Right lobe of liver (tissue), 6 donors: ENCODE results near the gene BACE1-AS. TPM values are rescaled to one million over a fixed set of nuclear protein-coding genes. Genes with fewer than 3 reads are reported as not detected.

Source experiments
- ATAC-seq, 4 donors: fragments of 200-7000 bp; cut with Tn5 transposase; one replicate each; pipeline ENCODE4 v1.9.1; 2020; ENCODE audit warnings: mild to moderate bottlenecking in 4 of 4, moderate library complexity in 4 of 4
- DNase-seq, 3 donors: peaks; one replicate each; pipeline ENCODE4 v3.0.0-alpha.2; 2020
- H3K27ac ChIP-seq, 3 donors: fragments of 200-600 bp; one replicate each; pipeline ENCODE4 v1.8.0; 2022
- H3K27me3 ChIP-seq, 2 donors: fragments of 200-600 bp; one replicate each; pipeline ENCODE4 v1.8.0; 2022
- H3K36me3 ChIP-seq, 4 donors: fragments of 200-600 bp; sonication (generic) in 1 of 4; one replicate each; pipeline versions ENCODE4 v1.5.1 to v1.8.0; 2017 to 2022; ENCODE audit warnings: control low read depth in 1 of 4
- H3K4me1 ChIP-seq, 4 donors: fragments of 200-600 bp; sonication (generic) in 1 of 4; one replicate each; pipeline versions ENCODE4 v1.5.1 to v1.8.0; 2017 to 2022; ENCODE audit warnings: control low read depth in 1 of 4
- H3K4me3 ChIP-seq, 3 donors: fragments of 200-600 bp; one replicate each; pipeline ENCODE4 v1.8.0; 2022
- H3K9me3 ChIP-seq, 4 donors: fragments of 200-600 bp; sonication (generic) in 1 of 4; one replicate each; pipeline versions ENCODE4 v1.5.1 to v1.8.0; 2017 to 2022; ENCODE audit warnings: control low read depth in 1 of 4
- POLR2A ChIP-seq: fragments of 450-650 bp; IDR thresholded peaks from one replicate; pipeline ENCODE4 v1.6.1; 2017; ENCODE audit warnings: antibody characterized with exemption, mild to moderate bottlenecking
- WGBS: methylation state at CpG from one replicate; pipeline ENCODE4 v1.1.6; 2018; ENCODE audit warnings: low coverage, low lambda C conversion rate; ENCODE audit not compliant: insufficient coverage; ENCODE audit errors: missing lambda C conversion rate; 5-methylcytosine and 5-hydroxymethylcytosine counted together
- intact Hi-C, 2 donors: fragments of 100-400 bp; cut with DNase I; formaldehyde crosslinking; loops; one replicate each; pipeline versions ENCODE4 v1.11.2 to v1.14.1; 2022
- total RNA-seq, 6 experiments: library from RNA; depleted of rRNA in 2 of 6; stranded (reverse); fragments of >200 nt in 2 of 6; fragmentation: NEBNext Ultra II Directional in 3 of 6; extraction: Animal tissue kit (Norgen Biotek cat#: 25700) in 3 of 6; gene quantifications; one replicate each; pipeline versions ENCODE4 v1.1.0 to v1.2.4, GENCODE V29; 2016 to 2023
- TF ChIP-seq, protein P1 (sequence below), 4 donors: fragments of 200-600 bp in 3 of 4; fragments of 450-650 bp in 1 of 4; IDR thresholded peaks; one replicate each; pipeline versions ENCODE4 v1.5.1 to v1.8.0; 2016 to 2022; ENCODE audit warnings: antibody characterized with exemption in 4 of 4, mild to moderate bottlenecking in 2 of 4
- donor health status: DM: no; HTN: yes; CAD: no.
- donor health status: DM: no; HTN: no; CAD: no.
- donor health status: DM: no; HTN: no; CAD: no.
- donor health status: DM: no; HTN: yes; CAD: no.
- donor health status: DM: no; HTN: yes; CAD: no.

BACE1-AS gene
- total RNA-seq, 6 experiments from 2014 or later: 0.75 to 2.9 (median 2.1) TPM

DNA sequence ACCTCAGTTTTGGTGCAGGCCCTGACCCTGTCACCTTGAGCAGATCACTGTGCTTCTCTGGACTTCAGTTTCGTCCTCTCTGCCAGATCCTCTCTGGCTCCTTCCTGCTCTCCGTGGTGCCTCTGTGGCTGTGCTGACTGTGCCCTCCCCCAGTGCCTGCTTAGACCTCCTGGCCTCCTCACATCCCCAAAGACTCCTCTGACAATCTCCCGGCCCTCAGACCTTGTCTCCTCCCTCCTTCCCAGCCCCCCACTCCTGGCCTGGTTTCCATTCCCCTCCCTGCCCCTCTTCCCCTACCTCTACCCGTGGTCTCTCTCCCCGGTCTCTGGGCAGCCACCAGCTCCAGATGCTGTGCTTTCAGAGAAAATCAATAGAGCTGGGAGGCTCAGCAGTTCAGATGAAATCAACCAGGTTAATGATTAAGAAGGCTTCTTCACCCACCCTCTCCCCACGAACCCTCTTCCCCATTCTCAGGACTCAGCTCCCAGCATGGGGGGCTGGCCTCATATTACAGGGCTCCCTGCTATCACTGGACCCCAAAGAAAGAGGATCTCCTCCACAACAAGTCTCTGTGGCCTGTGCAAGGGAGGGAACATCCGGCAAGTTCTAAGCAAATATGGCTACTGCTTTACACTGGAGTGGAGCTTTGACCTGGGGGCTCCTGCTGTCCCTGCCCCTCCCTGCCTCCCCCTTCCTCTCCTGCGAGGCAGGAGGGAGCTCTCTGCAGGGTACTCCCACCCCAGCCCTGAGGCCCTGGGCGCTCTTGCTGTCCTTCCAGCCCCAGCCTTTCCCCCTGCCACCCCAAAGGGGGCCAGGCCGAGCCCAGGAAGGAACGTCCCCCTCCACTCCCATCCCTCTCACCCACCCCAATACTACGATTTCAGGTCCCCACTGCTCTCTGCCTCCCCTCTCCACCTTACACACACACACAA, 8.5 kb downstream of the BACE1-AS start:
- Histone ChIP-seq H3K9me3 (no peaks in the 10 kb centered on the region), H3K36me3 (peaks cover 0 to 3% (median 0%) of the 10 kb centered on the region in 4 donors), H3K27ac (peak overlapping the region in 2 of 3 donors; percentile 44 to 73), H3K4me3 (peak overlapping the region in 2 of 3 donors; percentile 21 to 43), H3K4me1 (peaks cover 0 to 37% (median 13%) of the 10 kb centered on the region in 4 donors), H3K27me3 (no peaks in the 10 kb centered on the region)
- peak; percentile 83 to 86 (median 85) for ATAC-seq
- peak; percentile 45 to 82 (median 78) for DNase-seq
- intact Hi-C loops: no loop called here
- 27% methylated on average over 12 of the region's 12 CpGs for WGBS
- no peak for TF ChIP-seq POLR2A
- TF ChIP-seq, protein P1, sequence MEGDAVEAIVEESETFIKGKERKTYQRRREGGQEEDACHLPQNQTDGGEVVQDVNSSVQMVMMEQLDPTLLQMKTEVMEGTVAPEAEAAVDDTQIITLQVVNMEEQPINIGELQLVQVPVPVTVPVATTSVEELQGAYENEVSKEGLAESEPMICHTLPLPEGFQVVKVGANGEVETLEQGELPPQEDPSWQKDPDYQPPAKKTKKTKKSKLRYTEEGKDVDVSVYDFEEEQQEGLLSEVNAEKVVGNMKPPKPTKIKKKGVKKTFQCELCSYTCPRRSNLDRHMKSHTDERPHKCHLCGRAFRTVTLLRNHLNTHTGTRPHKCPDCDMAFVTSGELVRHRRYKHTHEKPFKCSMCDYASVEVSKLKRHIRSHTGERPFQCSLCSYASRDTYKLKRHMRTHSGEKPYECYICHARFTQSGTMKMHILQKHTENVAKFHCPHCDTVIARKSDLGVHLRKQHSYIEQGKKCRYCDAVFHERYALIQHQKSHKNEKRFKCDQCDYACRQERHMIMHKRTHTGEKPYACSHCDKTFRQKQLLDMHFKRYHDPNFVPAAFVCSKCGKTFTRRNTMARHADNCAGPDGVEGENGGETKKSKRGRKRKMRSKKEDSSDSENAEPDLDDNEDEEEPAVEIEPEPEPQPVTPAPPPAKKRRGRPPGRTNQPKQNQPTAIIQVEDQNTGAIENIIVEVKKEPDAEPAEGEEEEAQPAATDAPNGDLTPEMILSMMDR (IDR thresholded peaks at IDR 0.05): no peak

DNA sequence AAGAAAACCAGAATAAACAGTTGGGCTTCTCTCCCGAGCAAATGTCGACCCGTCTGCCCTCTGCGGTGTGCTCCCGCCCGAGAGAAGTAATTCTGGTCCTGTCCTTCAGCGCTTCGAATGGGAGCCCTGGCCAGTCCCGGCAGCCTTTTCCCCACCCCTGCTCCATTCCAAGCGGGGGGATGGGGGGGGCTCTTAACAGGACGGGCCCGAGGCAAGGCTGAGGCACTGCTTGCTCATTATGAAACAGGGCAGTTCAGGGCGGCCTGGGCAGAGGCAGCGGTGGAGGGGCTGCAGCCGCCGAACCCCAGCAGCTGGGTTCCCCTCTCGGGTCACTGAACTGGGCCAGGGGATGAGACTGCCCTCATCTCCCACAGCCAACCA, 9.1 kb downstream of the BACE1-AS start:
- peak; percentile 25 to 62 (median 62) for DNase-seq
- H3K4me3 ChIP-seq: peak overlapping the region in 2 of 3 donors; percentile 21 to 43
- H3K27me3 ChIP-seq: no peaks in the 10 kb centered on the region
- peak overlapping the region in 2 of 3 donors; percentile 44 to 73 for H3K27ac ChIP-seq
- no peaks in the 10 kb centered on the region for H3K36me3 ChIP-seq
- ATAC-seq: peak; percentile 43 to 52 (median 48)
- intact Hi-C loops: no loop called here
- H3K9me3 ChIP-seq: no peaks in the 10 kb centered on the region
- H3K4me1 ChIP-seq: peaks cover 0 to 37% (median 13%) of the 10 kb centered on the region in 4 donors
- 28% methylated on average over 7 of the region's 17 CpGs for WGBS
- no peak for TF ChIP-seq POLR2A
- TF ChIP-seq, protein P1 (IDR thresholded peaks at IDR 0.05): no peak

- Histone ChIP-seq H3K27ac (no peak overlapping the region), H3K4me3 (no peak overlapping the region), H3K36me3 (no peaks in the 10 kb centered on the region), H3K9me3 (no peaks in the 10 kb centered on the region), H3K27me3 (no peaks in the 10 kb centered on the region), H3K4me1 (peaks cover 0 to 37% (median 13%) of the 10 kb centered on the region in 4 donors)
- no peak for TF ChIP-seq POLR2A
- TF ChIP-seq, protein P1 (IDR thresholded peaks at IDR 0.05): no peak
- DNase-seq (no peak), ATAC-seq (no peak)
- intact Hi-C loops: no loop called here
- 82% methylated on average over 5 of the region's 5 CpGs for WGBS
Measured at GRCh38 chr11:117300773-117301172, 9.6 kb downstream of the BACE1-AS start.

- WGBS: 91% methylated on average over 1 of the region's 7 CpGs
- H3K4me1 ChIP-seq: peaks cover 0 to 37% (median 13%) of the 10 kb centered on the region in 4 donors
- no peaks in the 10 kb centered on the region for H3K9me3 ChIP-seq
- H3K4me3 ChIP-seq: no peak overlapping the region
- intact Hi-C loops: no loop called here
- no peak for DNase-seq
- H3K27me3 ChIP-seq: no peaks in the 10 kb centered on the region
- ATAC-seq: no peak
- peak overlapping the region in 1 of 3 donors; percentile 40 for H3K27ac ChIP-seq
- no peak for TF ChIP-seq POLR2A
- TF ChIP-seq, protein P1 (IDR thresholded peaks at IDR 0.05): no peak
- no peaks in the 10 kb centered on the region for H3K36me3 ChIP-seq
Measured at GRCh38 chr11:117302228-117302627, 11.1 kb downstream of the BACE1-AS start.
